OCI-LY7 (cell line): ENCODE results near the gene SPAG6.

Experiments used
- EZH2phosphoT487 ChIP-seq: fragments of 200-600 bp; sonication (generic); IDR thresholded peaks from 2 replicates; pipeline ENCODE4 v1.6.1; 2018; ENCODE audit warnings: low read depth, borderline replicate concordance, mild to moderate bottlenecking, mixed run types, antibody characterized with exemption, low read length, moderate library complexity, mixed read lengths
- TF ChIP-seq, protein P1 (sequence below): fragments of 200-600 bp; sonication (generic); conservative IDR thresholded peaks from 2 replicates; pipeline ENCODE4 v1.5.1; 2014; ENCODE audit warnings: mild to moderate bottlenecking, antibody characterized with exemption, low read length, moderate library complexity, mixed read lengths

DNA sequence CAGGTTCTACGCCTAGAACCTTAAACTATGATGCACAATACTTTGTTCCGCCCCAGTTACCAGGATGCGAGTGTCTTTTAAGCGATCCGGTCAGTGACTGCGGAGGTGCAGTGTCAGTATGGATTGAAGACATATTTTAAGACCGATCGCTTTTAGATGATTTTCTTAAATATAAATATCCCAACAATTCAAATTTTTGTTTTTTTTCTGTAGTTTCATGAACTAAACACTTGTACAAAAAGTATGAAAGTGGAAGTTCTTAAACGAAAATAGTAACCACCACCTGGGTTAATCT is 28.3 kb upstream of the SPAG6 start:
- TF ChIP-seq, protein P1, sequence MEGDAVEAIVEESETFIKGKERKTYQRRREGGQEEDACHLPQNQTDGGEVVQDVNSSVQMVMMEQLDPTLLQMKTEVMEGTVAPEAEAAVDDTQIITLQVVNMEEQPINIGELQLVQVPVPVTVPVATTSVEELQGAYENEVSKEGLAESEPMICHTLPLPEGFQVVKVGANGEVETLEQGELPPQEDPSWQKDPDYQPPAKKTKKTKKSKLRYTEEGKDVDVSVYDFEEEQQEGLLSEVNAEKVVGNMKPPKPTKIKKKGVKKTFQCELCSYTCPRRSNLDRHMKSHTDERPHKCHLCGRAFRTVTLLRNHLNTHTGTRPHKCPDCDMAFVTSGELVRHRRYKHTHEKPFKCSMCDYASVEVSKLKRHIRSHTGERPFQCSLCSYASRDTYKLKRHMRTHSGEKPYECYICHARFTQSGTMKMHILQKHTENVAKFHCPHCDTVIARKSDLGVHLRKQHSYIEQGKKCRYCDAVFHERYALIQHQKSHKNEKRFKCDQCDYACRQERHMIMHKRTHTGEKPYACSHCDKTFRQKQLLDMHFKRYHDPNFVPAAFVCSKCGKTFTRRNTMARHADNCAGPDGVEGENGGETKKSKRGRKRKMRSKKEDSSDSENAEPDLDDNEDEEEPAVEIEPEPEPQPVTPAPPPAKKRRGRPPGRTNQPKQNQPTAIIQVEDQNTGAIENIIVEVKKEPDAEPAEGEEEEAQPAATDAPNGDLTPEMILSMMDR = no peak
- TF ChIP-seq EZH2phosphoT487 = no peak
